Measurements from ENCODE around the gene BPGM.
"Not testable (repeated sequence)": the region's sequence is repeated elsewhere in the genome, so short reads cannot be mapped to it uniquely, and the experiment has no call there.

BPGM gene

GRCh38 chr7:134632052-134632451 is 14.6 kb upstream of the BPGM start:
- DNase-seq (ENCODE audit: low read depth in 2 of 2), result no peak

GRCh38 chr7:134632937-134633540 is 13.6 kb upstream of the BPGM start:
- no peak for DNase-seq (ENCODE audit: low read depth in 2 of 2)

DNA sequence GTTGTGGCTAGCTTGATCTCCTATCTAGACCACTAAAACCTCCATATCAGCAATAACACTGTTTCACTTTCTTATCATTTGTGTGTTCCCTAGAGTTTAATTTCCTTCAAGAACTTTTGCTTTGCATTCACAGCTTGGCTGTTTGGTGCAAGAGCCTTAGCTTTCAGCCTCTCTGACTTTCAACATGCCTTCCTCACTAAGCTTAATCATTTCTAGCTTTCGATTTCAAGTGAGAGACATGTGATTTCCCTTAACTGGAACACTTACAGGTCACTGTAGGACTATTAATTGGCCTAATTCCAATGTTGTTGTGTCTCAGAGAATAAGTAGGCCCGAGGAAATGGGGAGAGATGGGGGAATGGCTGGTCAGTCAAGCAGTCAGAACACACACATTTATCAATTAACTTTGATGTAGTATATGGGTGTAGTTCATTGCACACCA is 10.6 kb upstream of the BPGM start:
- no peak for DNase-seq (ENCODE audit: low read depth in 2 of 2)

DNA sequence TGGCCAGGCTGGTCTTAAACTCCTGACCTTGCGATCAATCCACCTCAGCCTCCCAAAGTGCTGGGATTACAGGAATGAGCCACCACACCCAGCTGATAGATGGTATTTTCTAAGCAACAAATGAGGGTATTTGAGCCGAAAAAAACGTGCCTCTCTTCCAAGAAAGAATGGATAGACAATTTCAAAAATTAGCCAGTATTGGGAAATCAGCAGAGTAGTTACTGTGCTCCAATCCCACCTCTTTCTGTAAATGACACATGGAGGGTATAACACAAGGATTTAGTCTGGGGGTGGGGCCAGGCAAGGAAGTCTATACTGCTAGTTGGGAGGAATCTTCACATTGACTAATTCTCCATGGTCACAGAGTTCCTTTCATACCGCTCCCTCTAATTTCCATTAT is 9.2 kb upstream of the BPGM start:
- DNase-seq (ENCODE audit: low read depth in 2 of 2), result no peak

DNA sequence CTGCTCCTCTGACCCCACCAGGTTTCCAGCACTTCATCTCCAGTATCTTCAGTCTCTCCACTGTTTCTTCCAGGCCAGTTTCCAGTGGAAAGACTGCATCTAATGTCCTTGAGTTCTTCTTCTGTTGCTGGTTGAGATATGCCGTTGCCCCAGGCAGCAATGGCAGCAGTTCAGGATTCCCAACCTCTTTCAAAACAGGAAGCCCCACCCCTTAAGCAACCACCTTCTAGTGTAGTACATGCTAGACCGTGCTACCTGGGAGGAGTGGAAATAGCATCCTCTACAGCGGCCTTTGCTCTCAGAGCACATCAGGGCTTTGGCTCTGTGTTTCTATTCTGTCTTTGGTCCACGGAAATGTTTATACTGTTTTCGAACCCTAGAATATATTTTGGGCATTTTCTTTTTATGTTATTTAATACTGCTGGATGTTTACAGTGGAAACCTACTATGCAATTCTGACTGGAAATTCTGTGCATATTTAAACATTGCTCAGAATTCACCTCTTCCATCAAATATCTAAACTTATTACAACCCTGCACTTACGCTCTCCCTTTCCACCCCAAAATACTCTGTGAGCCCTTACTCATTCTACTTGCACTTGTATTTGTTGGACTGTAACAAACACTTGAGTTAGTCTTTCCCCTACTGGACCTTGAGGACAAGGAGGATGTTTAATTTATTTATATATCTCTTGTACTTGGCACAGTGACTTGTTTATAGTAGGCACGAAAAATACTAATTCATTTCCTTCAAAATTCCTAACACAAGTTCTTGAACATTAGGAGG is 8.5 kb upstream of the BPGM start:
- DNase-seq (ENCODE audit: low read depth in 2 of 2), result no peak

- no peak for DNase-seq (ENCODE audit: low read depth in 2 of 2)
Measured at GRCh38 chr7:134639061-134639460, 7.6 kb upstream of the BPGM start.

DNA sequence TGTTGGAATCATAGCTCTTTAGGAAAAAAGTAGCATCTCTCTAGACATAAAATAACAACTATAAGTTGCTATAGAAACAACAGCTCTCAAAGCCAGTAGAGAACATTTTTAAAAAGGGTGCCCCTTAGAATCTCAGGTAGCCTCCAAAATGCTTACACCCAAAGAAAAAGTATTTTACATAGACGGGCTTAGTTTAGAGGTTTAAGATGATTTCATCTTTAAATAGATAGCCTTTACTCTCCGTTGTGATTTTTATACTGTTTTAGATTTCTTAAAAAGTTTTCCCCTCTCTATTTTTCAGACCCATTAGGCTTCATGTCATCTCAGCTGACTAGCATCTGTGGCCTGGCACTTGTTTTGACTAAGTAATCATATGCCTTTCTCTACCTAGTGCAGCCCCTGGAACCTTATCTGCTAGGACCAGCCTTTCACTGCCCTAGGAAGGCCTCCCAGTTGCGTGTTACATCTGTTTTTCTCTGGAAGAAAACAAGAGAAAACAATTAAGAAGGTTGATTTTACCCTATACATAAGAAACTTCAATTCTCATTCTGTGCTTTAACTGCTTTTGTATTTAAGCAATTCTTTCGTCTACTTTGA is 6.9 kb upstream of the BPGM start:
- no peak for DNase-seq (ENCODE audit: low read depth in 2 of 2)

DNA sequence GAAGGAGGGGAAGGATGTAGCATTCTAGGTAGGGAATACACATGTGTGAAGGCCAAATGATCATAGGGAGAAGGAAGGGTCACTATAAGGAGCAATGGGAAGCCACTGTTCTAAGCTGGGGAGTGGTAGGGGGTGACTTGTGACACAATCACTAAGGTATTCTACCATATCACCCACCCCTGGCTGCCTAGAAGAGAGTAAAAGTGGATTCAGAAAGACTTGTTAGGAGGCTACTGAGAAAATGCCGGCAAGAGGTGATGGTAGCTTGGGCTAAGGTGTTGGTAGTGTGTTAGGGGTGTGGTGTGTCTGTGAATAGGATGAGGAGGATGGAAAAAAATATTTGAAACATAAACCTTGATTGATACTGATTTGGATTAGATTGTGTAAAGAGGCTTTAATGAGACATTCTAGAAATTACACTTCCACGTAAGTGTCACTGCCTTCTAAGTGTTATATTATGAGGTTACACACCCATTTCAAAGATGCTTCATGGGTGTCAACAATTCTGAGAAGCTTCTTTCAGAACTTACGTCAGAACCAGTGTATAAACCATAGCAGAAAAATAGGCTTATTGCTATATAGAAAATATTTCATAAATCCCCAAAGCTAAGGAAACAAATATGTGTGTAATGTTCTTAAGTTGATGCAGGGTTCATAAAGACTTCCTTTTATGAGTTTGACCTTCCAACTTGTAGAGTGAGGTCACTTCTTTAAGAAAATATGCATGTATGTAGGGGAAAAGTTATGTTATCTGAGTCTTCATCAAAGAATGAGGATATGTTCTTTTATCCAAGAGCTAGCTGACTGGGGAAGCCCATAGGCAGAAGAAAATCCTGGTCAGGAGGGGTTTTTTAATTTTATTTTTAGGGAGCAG is 5.6 kb upstream of the BPGM start:
- no peak for DNase-seq (ENCODE audit: low read depth in 2 of 2)

DNA sequence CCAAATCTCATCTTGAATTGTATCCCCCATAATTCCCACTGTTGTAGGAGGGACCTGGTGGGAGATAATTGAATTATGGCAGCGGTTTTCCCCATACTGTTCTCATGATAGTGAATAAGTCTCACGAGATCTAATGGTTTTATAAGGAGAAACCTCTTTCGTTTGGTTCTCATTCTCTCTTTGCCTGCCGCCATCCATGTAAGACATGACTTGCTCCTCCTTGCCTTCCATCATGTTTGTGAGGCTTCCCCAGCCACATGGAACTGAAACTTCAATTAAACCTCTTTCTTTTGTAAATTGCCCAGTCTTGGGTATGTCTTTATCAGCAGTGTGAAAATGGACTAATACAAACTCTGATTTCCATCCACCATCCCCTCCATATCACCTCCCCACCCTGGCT is 4.7 kb upstream of the BPGM start:
- DNase-seq (ENCODE audit: low read depth in 2 of 2), result not testable (repeated sequence)

- DNase-seq (ENCODE audit: low read depth in 2 of 2), result no peak
Measured at GRCh38 chr7:134643131-134643530, 3.5 kb upstream of the BPGM start.

- DNase-seq (ENCODE audit: low read depth in 2 of 2), result no peak
Measured at GRCh38 chr7:134645478-134645877, 1.2 kb upstream of the BPGM start.

DNA sequence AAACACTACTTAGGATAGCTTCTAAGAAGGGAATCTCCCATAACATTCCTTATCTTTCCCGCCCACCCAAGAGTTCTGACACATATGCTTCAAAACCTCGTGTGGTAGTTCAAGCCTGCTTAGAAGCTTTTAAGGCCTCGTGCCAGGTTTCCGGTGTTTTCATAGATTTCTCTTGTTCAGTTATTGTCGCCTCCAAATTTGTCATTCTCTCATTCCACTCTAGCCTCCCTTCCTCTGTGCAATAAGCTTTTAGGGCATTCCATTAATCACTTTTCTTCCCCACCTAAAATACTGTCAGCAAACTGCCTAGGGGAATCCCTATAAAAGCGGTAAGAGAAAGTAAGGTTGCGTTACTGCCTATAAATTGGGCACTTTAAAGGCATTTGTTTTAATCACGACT is 718 bp upstream of the BPGM start:
- DNase-seq (ENCODE audit: low read depth in 2 of 2), result no peak

GRCh38 chr7:134648456-134648855 is 1.8 kb downstream of the BPGM start:
- no peak for DNase-seq (ENCODE audit: low read depth in 2 of 2)

- DNase-seq (ENCODE audit: low read depth in 2 of 2), result no peak
Measured at GRCh38 chr7:134649226-134649775, 2.6 kb downstream of the BPGM start.

- DNase-seq (ENCODE audit: low read depth in 2 of 2), result no peak
Measured at GRCh38 chr7:134651991-134652390, 5.3 kb downstream of the BPGM start.

- no peak for DNase-seq (ENCODE audit: low read depth in 2 of 2)
Measured at GRCh38 chr7:134654104-134654775, 7.6 kb downstream of the BPGM start.

- no peak for DNase-seq (ENCODE audit: low read depth in 2 of 2)
Measured at GRCh38 chr7:134657526-134657925, 10.9 kb downstream of the BPGM start.

GRCh38 chr7:134660242-134660785 is 13.7 kb downstream of the BPGM start:
- no peak for DNase-seq (ENCODE audit: low read depth in 2 of 2)

- DNase-seq (ENCODE audit: low read depth in 2 of 2), result no peak
Measured at GRCh38 chr7:134660961-134661376, 14.3 kb downstream of the BPGM start.

- DNase-seq (ENCODE audit: low read depth in 2 of 2), result no peak
Measured at GRCh38 chr7:134662166-134662870, 15.7 kb downstream of the BPGM start.
